HG03066 (cell line): ENCODE measurements around the gene ZBTB16.

Source experiments
- ATAC-seq: cut with Tn5 transposase; IDR thresholded peaks from one replicate; pipeline ENCODE4 v1.9.1; 2021; ENCODE audit warnings: low read depth; ENCODE audit not compliant: unreplicated experiment

Gene ZBTB16

DNA sequence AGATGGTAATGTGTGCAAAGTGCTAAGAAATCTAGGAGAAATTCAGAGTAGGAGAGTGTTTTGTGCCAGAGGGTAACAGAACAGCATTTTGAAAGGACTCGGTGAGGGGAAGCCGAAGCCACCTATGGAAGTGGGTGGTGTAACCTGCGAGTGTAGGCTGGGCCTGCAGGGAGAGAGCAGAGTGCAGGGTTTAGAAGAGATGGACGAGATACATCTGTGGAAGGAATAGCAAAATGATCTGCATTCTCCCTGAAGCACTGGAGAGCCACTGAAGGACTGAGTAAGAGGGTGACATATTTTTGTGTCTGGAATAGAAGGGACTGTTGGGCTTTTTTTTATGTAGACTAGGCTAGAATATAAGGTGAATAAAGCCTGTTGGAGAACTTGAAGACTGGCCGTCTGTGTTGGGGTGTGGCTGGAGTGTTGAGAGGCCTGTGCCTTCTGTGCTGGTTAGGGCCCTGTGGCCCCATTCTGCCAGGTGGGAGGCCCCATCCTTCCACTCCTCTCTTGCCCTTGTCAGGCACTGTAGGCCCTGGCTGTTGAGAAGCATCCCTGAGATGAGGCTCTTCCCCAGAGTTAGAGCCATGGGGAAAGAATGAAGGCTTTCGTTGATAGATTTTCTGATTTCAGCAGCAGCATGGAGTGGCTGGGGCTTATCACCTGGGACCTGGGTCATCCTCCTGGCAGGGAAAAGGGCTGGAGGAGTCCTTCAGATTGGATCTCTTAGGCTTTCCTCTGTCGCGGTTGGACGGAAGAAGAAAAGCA lies 102.2 kb downstream of the ZBTB16 start:
- ATAC-seq = no peak

DNA sequence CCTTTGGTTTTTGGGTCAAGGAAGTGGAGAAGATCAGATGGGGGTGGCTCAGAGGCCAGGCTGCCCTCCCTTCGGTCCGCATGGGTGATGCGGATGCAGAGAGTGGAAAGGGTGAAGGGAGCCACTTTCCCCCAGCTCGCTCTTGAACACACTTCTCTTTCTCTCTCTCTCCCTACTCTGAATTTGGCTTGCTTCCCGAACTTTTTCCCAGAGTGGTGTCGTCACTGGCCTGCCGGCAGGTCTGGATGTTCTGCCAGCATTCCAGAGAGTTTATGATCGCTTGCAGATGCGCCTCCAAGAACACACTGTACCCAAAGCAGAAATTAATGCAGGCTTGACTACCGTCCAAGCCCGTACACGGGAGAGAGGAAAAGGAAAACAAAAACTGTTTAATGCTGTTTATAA lies 103.2 kb downstream of the ZBTB16 start:
- ATAC-seq = no peak

DNA sequence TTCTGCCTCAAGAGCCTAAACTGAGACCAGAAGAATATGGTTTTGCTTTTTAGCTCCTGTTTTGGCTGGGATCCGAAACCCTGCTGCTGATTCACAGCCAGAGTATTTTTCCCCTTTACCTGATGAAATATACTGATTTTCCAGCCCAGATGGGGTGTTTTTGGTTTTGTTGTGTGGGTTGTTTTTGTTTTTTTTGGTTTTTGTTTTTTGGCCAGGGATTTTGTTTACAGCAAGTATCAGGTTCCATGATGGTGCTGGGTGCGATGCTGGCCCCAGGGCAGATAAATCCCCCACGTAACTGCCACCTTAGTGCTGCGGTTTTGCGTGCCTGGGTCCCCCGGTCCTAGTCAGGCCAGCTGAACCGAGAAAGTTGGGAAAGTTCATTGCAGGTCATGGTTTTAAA lies 103.7 kb downstream of the ZBTB16 start:
- no peak for ATAC-seq

DNA sequence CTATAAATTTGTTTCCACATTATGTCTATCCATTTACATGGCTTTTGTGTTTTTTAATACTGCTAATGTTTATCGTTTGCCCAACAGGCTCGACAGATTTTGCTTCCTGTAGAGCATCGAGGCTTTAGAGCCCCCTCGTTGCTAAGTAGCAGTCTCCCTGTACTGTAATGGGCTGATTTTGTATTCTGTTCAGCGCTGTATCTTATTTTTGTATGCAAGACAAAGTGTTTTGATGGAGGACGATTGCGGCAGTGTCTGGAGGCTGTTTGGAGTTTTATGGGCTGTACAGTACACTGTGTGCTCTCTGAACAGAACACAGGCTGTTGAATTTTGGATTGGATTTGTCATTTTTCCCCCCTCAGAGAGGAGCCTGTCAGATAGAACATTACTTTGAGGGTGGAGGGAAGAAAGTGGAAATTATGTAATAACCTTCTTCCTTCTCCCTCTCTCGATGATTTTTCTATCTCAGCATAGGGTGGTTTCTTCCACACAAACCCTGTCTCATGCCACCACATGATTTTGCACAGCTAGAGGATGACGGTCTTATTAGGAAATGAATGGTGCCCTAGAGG lies 104.4 kb downstream of the ZBTB16 start:
- no peak for ATAC-seq

DNA sequence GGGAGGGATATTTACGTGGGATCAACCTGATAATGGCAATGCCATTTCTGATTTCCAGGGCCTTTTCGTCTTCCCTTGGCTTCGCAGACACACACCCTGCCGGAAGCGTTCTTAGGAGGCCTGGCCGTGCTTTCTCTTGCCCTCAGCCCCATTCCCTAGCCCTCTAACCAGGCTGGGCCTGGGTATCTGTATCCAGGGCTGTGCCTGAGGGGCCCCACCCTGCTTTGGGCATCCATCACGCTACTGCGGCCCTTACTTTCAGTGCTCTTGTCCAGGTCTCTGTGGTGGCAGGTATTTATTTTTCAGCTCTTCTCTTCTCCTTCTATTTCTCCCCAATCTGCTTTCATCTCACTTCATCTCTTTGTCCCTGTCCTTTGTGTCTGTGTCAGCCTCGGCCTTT lies 105.0 kb downstream of the ZBTB16 start:
- ATAC-seq = no peak

DNA sequence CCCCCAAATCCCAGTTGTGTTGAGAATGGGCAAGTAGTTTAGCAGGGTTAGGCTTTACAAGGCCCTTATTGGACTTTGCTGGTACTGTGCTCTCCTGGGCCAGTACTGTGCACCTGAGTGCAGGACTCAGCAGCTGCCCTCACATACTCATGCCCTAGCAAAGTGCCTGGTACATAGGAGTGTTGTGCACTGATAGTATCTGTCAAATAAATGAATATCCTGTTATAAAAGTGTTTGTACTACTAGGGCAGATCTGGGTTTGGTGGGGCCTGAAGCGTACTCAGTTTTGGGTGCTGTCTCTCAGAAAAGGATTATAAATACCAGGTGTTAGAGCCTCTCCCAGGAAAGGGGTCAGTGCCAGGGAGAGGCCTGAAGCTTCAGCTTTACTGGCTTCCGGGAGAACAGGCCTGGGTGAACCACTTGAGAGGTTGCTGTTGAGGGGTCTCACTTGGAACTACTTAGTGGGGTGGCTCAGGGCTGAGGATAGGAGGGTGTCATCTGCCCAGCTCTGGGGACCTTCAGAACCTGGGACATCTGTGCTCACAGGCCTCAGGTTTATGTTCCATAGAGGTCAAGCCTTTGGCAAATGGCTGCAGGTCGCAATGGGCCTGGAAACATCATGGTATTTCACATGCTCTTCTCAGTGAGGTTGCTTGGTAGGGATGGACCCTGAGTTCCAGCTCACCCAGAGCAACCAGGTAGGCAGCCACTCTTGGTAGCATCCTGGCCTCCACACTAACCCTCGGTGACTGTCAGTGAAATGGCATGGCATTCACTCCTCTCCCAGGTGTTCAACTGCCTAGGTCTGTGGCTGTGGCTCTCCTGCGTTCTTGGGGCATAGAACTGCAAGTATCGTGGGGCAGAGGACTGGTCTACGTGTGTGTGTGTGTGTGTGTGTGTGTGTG lies 106.1 kb downstream of the ZBTB16 start:
- ATAC-seq = no peak

DNA sequence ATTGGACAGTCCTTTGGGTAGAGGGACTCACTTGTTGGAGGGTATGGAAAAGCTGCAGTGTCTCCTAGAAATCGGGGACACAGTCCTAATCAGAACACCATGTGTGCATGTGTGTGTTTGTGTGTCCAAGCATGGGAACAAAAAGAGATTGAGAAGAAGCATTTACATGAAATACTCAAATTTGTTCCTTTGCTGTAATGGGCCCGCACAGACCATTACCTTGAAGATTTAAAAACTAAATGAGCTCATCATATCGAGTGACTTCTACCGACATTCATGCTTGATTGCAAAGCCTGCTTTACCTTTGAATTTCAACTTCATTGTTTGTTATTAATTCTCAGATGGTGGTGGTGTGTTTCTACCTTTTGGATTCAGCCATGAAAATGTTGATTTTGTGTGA lies 106.9 kb downstream of the ZBTB16 start:
- ATAC-seq = no peak

DNA sequence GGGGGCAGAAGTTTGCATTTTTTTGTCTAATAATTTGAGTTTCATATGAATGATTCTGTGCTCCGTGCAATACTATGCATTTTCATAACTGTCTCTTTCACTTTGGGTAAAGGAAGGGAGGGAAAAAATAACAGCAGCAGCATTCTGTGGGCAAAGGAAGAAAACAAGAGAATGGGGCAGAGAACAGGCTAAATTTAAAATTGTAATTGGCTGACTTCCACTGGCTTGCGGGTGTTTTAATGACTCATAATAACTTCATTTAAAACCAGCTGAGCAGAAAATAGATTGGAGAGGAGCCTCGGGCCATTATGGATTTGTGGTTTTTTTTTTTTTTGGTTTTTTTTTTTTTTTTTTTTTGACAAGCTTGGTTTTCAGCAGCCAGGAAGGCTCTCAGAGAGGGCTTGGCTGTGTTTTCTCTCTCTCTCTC lies 107.4 kb downstream of the ZBTB16 start:
- no peak for ATAC-seq

DNA sequence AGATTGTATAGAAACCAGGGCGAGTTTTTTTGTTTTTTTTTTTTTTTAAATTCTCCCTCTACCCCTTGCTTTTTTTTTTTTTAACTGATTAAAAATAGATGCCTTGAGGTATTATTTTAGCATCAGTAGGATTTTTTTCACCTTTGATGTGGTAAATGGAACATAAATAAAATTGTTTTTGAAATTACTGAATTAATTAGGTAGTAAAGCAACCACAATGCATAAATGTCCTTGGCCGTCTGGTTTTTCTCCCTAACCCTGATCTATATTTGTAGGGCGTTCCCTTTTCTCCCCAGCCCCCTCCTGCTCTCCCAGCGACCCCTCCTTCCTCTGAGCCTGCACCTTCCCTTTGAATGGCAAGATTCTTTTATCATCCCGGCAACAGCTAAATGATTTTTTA lies 107.8 kb downstream of the ZBTB16 start:
- no peak for ATAC-seq

DNA sequence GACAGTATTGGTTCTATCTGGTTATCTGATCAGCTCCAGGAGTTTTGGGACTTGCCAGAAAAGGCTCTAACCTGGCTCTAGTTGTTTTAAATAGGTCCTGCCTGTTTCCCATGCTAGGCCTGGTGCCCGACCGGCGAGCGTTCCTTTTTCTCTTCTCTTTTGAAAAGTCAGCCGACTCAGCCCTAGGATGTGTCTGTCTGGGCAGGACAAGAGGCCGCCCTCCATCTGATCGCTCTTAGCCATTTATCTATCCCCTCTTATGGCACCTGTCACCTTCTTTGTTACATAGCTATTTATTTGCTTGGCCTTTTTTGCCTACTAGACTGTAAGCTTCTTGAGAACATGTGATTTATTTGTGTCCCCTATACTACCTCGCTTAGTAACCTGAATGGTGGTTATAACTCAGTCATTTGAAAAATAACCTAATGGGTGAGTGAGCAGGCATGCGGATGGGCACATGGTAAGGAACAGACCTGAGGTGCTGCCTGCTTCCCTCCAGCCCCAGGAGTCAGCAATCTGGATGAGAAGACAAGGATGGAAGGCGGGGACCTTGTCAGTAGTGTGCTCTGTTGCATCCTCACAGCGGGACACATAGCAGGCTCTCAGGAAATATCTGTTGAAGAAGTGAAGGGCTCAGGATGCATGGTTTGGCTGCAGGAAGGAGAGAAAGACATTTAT lies 108.4 kb downstream of the ZBTB16 start:
- ATAC-seq = no peak

DNA sequence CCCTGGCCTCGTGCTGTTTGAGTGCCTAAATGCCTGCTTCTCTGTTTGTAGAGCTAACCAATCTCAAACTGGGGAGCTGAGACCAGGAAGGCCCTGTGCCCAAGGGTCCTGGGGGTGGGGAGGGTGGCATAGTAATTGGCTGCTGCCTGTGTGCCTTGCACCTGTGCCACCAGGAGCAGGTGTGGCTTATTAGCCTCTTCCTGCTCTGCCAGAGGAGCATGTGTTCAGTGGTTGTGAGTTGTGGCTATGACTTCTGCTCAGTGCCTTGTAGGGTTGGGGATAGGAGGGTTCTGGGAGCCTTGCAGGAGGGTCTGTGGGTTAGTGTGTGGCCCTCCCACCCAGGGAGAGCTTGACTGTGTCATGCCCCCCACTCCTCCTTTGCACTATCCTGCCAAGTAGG lies 109.2 kb downstream of the ZBTB16 start:
- no peak for ATAC-seq

DNA sequence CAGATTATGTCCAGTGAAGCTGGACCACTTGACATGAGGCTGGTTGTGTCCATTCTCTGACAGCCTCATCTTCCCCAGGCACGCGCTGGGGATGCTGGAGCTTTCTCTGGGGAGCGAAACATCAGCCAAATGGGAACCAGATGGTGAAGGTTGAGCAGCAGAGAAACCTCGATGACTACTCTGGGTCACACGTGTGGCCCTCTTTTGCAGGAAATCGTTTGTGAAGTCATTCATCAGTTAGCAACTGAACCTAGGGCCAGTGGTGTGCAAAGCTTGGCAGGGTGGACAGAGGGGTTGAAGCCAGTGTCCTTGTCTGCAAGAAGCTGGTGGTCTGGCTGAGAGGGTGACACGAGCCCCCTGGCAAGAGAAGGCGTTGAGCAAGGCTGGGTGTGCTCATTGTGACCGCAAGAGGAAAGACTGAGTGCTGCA lies 109.8 kb downstream of the ZBTB16 start:
- no peak for ATAC-seq

DNA sequence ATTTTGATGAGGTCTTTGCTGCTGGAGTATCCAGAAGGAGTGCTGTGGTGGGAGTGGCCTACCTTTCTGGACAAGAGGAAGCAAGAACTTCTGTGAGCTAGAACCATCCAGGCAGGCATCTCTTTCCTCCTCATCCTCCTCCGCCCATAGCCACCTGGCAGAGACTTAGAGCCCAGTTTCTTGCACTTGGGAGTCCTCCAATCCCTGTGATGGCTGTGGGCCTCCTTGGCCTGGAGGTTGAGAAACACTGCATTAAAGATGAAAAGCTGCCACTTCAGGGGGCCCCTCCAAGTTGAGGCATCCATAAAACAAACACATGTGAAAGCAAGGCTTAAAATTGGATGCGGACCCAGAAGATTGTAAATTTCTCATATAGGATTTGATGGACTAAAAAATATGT lies 110.3 kb downstream of the ZBTB16 start:
- no peak for ATAC-seq

DNA sequence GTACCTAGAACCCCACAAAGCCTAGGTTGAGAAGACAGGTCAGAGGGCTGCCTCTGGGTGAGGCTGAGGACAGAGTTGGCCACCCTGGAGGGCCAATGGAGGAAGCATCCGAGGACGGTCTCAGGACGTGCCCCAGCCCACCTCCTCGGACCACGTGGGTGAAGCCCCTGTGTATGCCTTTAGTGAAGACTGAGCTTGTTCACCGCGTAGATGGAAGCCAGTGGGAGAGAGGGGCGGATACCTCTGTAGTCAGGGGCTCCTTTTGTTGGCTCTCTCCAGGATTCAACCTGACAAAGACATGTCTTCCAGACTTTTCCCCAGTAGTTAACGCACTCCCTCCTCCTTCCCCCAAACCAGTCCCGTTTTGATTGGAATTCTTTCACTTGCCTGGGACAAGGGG lies 110.7 kb downstream of the ZBTB16 start:
- ATAC-seq = no peak

DNA sequence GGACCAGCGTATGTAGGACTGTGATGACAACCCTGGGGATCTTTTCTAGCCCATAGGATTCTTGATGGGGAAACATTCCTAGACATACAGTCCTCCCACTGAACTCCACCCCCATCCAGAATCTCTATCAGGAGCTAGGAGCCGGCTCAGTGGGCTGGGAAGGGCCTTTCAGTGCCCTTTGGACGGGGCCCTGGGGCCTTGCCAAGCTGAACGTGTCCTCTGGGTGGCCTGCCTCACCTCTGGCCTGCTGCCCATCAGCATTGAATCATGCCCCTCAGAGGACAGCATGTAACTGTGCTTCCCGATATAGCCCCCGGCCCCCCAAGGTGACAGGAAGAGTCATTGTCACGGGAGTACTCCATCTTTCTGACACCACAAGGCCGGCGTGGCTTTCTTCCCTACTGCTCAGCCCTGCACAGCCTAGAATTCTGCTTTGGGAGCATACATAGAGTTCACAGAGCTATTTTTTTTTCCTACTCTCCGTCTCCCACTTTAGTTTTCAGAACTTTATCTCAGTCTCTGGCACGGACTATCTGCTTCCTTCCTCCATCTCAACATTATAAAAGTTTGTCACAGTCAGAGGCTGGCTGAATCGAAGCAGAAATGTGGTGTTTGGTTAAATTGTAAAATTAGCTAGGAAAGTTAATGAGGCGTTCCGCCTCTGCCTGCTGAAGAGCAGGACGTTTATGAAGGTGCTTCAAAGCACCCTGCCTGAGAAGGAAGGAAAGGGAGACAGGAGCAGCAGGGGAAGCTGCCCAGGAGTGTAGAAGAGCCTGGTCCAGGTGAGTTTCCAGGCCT lies 111.9 kb downstream of the ZBTB16 start:
- ATAC-seq = no peak

DNA sequence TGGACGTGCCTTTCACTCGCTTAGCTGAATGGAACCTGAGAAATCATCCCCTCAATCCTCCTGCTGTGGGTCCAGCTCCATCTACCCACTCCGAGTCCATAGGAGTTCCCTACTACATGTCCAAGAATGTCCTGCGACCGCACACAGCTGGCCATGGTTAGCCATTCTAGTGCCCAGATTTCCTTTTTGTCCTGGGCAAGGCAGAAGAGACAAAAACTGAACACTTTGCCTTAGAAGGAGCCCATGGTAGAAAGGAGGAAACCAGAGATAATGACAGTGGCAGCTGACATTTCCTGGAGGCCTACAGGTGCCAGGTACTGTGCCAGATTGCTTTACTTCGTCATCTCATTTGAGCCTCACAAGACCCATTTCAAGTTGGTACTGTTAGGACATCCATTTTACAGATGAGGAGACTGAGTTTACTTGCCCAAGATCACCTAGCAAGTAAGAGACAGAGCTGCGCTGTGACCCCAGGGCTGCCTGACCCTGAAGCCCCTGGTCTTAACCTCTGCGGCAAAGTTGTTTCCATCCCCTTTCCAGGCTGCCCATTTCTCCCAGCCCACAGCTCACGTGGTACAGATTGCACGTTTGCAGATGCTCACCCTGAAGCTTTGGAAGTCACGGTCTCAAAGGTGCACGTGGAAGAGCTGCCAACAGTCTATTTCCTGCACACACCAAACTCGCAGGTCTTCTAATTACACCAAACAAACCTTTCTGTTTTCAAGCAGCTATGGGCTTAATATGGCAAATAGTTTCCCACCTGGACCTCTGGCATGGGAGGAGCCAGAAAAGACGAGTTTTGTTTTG lies 112.7 kb downstream of the ZBTB16 start:
- ATAC-seq = no peak

DNA sequence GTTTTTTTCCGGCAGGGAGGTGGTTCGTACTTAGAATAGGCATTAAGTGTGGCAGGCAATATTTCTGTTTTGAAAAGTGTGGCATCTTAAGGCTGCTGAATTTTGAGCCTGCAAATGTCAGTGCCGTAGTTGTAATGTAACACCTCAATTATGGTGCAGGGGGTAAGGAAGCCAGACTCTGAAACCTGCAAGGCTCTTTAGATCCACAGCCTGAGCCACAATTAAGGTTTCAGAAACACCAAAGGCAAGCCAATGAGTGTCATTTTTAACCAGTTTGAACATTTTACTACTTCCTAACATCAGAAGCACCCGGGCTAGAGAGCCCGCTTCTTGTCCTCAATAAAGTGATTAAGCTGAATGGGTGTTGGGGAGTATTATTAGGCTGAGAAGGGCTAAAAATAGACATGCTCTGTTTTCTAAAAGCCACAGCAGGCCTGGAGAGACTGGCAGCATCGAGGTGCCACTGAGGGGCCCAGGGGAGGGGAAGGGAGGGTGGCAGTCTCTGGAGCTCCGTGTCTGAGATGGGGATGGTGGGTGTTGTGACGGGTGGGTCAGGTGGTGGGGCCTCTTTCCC lies 113.4 kb downstream of the ZBTB16 start:
- ATAC-seq = no peak

DNA sequence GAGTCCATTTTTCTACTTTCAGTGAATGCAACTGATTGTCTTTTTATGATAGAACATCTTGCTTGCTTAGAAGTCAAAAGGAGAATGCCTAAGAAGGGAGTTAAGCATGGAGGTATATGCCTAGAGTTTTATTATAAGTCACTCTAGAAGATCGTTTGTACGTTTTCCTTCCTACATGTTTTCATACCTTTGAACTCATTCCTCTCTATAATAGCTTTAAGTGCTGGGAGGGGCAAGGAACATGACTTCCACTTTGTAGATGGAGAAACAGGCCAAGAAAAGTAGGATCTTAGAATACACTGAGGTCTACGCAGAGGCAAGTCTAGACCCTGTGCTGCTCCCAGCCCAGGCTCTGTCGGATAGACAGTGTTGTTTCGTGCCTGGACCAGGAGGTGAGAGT lies 114.3 kb downstream of the ZBTB16 start:
- no peak for ATAC-seq
